Measurements from ENCODE around the gene HCFC2. TPM values are rescaled to one million over a fixed set of nuclear protein-coding genes. Genes with fewer than 3 reads are reported as not detected.

Gene HCFC2
- total RNA-seq, 1 donor from 2014 or later = 18.5 TPM

GRCh38 chr12:104073699-104074098, 9.4 kb downstream of the HCFC2 start:
- Histone ChIP-seq H3K9me3 (no peaks in the 10 kb centered on the region), H3K4me1 (no peaks in the 10 kb centered on the region), H3K36me3 (peaks cover 44% of the 10 kb centered on the region), H3K27ac (no peak overlapping the region), H3K27me3 (ENCODE audit: low read depth) (no peaks in the 10 kb centered on the region), H3K4me3 (no peak overlapping the region)
- TF ChIP-seq CTCF (IDR thresholded peaks at IDR 0.05) = no peak
- intact Hi-C loops (cut with DNase I) = no loop called here
- ATAC-seq (no peak), DNase-seq (no peak)

GRCh38 chr12:104079024-104079423, 14.7 kb downstream of the HCFC2 start:
- intact Hi-C loops (cut with DNase I) = no loop called here
- no peaks in the 10 kb centered on the region for H3K9me3 ChIP-seq
- no peak for TF ChIP-seq CTCF (IDR thresholded peaks at IDR 0.05)
- no peak overlapping the region for H3K27ac ChIP-seq
- H3K4me3 ChIP-seq = no peak overlapping the region
- DNase-seq = no peak
- no peaks in the 10 kb centered on the region for H3K4me1 ChIP-seq
- H3K27me3 ChIP-seq (ENCODE audit: low read depth) = no peaks in the 10 kb centered on the region
- H3K36me3 ChIP-seq = peaks cover 49% of the 10 kb centered on the region
- no peak for ATAC-seq

- intact Hi-C loops (cut with DNase I) = no loop called here
- H3K9me3 ChIP-seq = no peaks in the 10 kb centered on the region
- no peak overlapping the region for H3K27ac ChIP-seq
- peaks cover 67% of the 10 kb centered on the region for H3K36me3 ChIP-seq
- H3K4me1 ChIP-seq = no peaks in the 10 kb centered on the region
- H3K4me3 ChIP-seq = no peak overlapping the region
- TF ChIP-seq CTCF (IDR thresholded peaks at IDR 0.05) = no peak
- ATAC-seq = no peak
- H3K27me3 ChIP-seq (ENCODE audit: low read depth) = no peaks in the 10 kb centered on the region
- DNase-seq = no peak
These were observed 16.4 kb downstream of the HCFC2 start for GRCh38 chr12:104080764-104081163.

- no peaks in the 10 kb centered on the region for H3K4me1 ChIP-seq
These were observed 19.6 kb downstream of the HCFC2 start for GRCh38 chr12:104083769-104084475.

GRCh38 chr12:104090685-104091084, 26.4 kb downstream of the HCFC2 start:
- intact Hi-C loops (cut with DNase I) = no loop called here
- no peaks in the 10 kb centered on the region for H3K27me3 ChIP-seq (ENCODE audit: low read depth)
- H3K4me1 ChIP-seq = no peaks in the 10 kb centered on the region
- ATAC-seq (no peak), DNase-seq (no peak)
- TF ChIP-seq CTCF (IDR thresholded peaks at IDR 0.05) = no peak
- no peak overlapping the region for H3K4me3 ChIP-seq
- peaks cover 84% of the 10 kb centered on the region for H3K36me3 ChIP-seq
- no peak overlapping the region for H3K27ac ChIP-seq
- no peaks in the 10 kb centered on the region for H3K9me3 ChIP-seq

More at GRCh38 chr12:104083769-104084475, 19.6 kb downstream of the HCFC2 start:
- Histone ChIP-seq H3K9me3 (no peaks in the 10 kb centered on the region), H3K27ac (no peak overlapping the region), H3K36me3 (peaks cover 88% of the 10 kb centered on the region), H3K27me3 (ENCODE audit: low read depth) (no peaks in the 10 kb centered on the region), H3K4me3 (no peak overlapping the region)
- DNase-seq (no peak), ATAC-seq (no peak)
- no peak for TF ChIP-seq CTCF (IDR thresholded peaks at IDR 0.05)
- intact Hi-C loops (cut with DNase I) = no loop called here

Measured in lower lobe of right lung (tissue), 2 donors.